Loucy (cell line): Measurements from ENCODE around the gene SSH2.

Source experiments
- EZH2phosphoT487 ChIP-seq: fragments of 200-600 bp; IDR thresholded peaks from 2 replicates; pipeline ENCODE4 v1.6.1; 2018; ENCODE audit warnings: antibody characterized with exemption, mild to moderate bottlenecking, moderate library complexity, borderline replicate concordance
- TF ChIP-seq, protein P1 (sequence below): fragments of 200-600 bp; sonication (generic); conservative IDR thresholded peaks from 2 replicates; pipeline ENCODE4 v1.5.1; 2014; ENCODE audit warnings: mild to moderate bottlenecking, antibody characterized with exemption, low read length

DNA sequence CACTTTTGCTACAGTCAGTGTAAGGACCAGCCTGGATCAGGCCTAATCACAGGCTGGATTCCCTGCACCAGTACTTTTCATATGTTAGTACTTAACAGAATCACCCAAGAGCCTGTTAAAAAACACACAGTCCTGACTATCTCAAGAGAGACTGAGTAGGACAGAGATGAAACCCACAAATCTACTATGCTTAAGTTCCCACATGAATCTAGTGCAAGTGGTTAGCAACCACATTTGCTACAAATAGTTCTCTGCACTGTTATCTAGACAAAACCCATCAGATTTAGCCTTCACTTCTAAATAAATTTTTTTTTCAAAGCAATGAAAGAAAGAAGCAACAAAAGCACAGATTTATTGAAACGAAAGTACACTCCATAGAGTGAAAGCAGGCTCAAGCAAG, 38.9 kb downstream of the SSH2 start:
- TF ChIP-seq, protein P1, sequence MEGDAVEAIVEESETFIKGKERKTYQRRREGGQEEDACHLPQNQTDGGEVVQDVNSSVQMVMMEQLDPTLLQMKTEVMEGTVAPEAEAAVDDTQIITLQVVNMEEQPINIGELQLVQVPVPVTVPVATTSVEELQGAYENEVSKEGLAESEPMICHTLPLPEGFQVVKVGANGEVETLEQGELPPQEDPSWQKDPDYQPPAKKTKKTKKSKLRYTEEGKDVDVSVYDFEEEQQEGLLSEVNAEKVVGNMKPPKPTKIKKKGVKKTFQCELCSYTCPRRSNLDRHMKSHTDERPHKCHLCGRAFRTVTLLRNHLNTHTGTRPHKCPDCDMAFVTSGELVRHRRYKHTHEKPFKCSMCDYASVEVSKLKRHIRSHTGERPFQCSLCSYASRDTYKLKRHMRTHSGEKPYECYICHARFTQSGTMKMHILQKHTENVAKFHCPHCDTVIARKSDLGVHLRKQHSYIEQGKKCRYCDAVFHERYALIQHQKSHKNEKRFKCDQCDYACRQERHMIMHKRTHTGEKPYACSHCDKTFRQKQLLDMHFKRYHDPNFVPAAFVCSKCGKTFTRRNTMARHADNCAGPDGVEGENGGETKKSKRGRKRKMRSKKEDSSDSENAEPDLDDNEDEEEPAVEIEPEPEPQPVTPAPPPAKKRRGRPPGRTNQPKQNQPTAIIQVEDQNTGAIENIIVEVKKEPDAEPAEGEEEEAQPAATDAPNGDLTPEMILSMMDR = no peak
- no peak for TF ChIP-seq EZH2phosphoT487
